ENCODE results near the gene IFNL2. TPM values are rescaled to one million over a fixed set of nuclear protein-coding genes. Genes with fewer than 3 reads are reported as not detected.
A peak's percentile ranks its signal among the peaks of the same experiment; 100 is the strongest.

IFNL2 gene
- total and polyA plus RNA-seq, 9 of the 15 experiments (the other 6 are each of a cell fraction or from before 2014, with no cell fraction given), result not detected

DNA sequence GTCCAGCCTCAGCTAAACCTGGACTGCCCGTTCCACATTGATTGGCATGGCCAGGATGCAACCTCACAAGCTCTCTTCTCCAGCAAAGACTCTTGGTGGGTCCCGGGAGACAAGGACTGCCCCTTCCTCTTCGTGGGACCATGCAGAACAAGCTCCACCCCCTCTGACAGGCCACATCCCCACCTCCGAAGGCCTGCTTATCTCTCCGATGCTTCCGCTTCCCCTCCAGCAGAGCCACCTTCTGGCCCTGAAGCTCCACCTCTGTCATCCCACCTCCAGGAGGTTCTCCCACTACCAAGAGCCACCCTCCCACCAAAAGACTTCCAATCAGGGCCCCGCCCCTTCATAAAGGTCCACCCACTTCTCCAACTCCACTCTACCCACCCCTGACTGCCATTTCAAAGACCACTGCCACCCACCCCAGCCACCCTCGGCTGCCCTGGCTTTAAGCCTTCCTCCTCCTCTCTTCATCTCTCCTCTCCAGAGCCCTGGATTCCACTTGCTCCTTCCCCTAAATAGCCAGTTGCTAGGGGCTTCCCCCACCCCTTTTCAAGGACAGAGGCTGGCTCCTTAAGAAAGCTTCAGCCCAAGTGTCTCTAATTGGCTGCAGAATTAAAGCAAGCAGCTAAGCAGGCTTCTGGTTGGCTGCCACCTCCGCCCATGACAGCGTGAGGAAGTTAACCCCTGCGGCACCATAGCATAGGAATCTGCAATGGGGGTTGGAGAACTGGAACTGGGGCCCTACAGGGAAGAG lies 42.5 kb downstream of the IFNL2 start (continued):
- no peak for TF ChIP-seq NR4A1 (CRISPR knock-in tag; IDR thresholded peaks at IDR 0.05)
- 0 out of 2 replicates have a peak, but pooled peaks have one; percentile 32 for TF ChIP-seq NR4A1 (tag; IDR thresholded peaks at IDR 0.05)
- TF ChIP-seq PBX2 (CRISPR knock-in tag; IDR thresholded peaks at IDR 0.05; ENCODE audit: low read depth), result no peak
- TF ChIP-seq PBX2 (tag; conservative IDR thresholded peaks at IDR 0.05; ENCODE audit: low read depth), result peak; percentile 77
- TF ChIP-seq NEUROD1 (IDR thresholded peaks at IDR 0.05; ENCODE audit: borderline replicate concordance, low read depth, low read length, partially characterized antibody), result peak; percentile 91
- TF ChIP-seq ZNF589 (CRISPR knock-in tag; IDR thresholded peaks at IDR 0.05; ENCODE audit: low read depth), result no peak
- TF ChIP-seq ETV5 (CRISPR knock-in tag; IDR thresholded peaks at IDR 0.05; ENCODE audit: low read depth), result peak; percentile 87
- peak; percentile 62 for TF ChIP-seq RBFOX2 (IDR thresholded peaks at IDR 0.05; ENCODE audit: low read depth, low read length)
- peak; percentile 87 for TF ChIP-seq RBM25 (IDR thresholded peaks at IDR 0.05; ENCODE audit: low read depth, low read length, severe bottlenecking)
- TF ChIP-seq POLR2B (IDR thresholded peaks at IDR 0.05; ENCODE audit: low read depth, partially characterized antibody), result peak; percentile 78
- TF ChIP-seq, protein P1, sequence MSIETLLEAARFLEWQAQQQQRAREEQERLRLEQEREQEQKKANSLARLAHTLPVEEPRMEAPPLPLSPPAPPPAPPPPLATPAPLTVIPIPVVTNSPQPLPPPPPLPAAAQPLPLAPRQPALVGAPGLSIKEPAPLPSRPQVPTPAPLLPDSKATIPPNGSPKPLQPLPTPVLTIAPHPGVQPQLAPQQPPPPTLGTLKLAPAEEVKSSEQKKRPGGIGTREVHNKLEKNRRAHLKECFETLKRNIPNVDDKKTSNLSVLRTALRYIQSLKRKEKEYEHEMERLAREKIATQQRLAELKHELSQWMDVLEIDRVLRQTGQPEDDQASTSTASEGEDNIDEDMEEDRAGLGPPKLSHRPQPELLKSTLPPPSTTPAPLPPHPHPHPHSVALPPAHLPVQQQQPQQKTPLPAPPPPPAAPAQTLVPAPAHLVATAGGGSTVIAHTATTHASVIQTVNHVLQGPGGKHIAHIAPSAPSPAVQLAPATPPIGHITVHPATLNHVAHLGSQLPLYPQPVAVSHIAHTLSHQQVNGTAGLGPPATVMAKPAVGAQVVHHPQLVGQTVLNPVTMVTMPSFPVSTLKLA (conservative IDR thresholded peaks at IDR 0.05), result peak in 1 of 2 experiments; percentile 55; a peak in 1 of 4 replicates
- TF ChIP-seq XRCC5 (IDR thresholded peaks at IDR 0.05; ENCODE audit: low read depth, low read length), result 0 out of 2 replicates have a peak, but pooled peaks have one; percentile 39
- TF ChIP-seq, protein P2, sequence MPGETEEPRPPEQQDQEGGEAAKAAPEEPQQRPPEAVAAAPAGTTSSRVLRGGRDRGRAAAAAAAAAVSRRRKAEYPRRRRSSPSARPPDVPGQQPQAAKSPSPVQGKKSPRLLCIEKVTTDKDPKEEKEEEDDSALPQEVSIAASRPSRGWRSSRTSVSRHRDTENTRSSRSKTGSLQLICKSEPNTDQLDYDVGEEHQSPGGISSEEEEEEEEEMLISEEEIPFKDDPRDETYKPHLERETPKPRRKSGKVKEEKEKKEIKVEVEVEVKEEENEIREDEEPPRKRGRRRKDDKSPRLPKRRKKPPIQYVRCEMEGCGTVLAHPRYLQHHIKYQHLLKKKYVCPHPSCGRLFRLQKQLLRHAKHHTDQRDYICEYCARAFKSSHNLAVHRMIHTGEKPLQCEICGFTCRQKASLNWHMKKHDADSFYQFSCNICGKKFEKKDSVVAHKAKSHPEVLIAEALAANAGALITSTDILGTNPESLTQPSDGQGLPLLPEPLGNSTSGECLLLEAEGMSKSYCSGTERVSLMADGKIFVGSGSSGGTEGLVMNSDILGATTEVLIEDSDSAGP (CRISPR knock-in tag; IDR thresholded peaks at IDR 0.05), result peak; percentile 95
- TF ChIP-seq, protein P3, sequence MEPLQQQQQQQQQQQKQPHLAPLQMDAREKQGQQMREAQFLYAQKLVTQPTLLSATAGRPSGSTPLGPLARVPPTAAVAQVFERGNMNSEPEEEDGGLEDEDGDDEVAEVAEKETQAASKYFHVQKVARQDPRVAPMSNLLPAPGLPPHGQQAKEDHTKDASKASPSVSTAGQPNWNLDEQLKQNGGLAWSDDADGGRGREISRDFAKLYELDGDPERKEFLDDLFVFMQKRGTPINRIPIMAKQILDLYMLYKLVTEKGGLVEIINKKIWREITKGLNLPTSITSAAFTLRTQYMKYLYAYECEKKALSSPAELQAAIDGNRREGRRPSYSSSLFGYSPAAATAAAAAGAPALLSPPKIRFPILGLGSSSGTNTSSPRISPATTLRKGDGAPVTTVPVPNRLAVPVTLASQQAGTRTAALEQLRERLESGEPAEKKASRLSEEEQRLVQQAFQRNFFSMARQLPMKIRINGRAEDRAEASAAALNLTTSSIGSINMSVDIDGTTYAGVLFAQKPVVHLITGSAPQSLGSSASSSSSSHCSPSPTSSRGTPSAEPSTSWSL (CRISPR knock-in tag; IDR thresholded peaks at IDR 0.05; ENCODE audit: borderline replicate concordance), result no peak
- TF ChIP-seq ETV1 (tag; conservative IDR thresholded peaks at IDR 0.05; ENCODE audit: low read depth), result peak; percentile 86
- TF ChIP-seq NR2F6 (CRISPR knock-in tag; IDR thresholded peaks at IDR 0.05), result no peak
- peak; percentile 83; the same call in 1 of the 2 replicates for TF ChIP-seq HLTF (IDR thresholded peaks at IDR 0.05)
- TF ChIP-seq ELF1 (tag; IDR thresholded peaks at IDR 0.05), result peak; percentile 70
- no peak for TF ChIP-seq POLR3G (IDR thresholded peaks at IDR 0.05; ENCODE audit: extremely low read depth, insufficient read length, insufficient replicate concordance)
- no peak for TF ChIP-seq EZH2 (IDR thresholded peaks at IDR 0.05; ENCODE audit: borderline replicate concordance, low read depth, low read length)

Measured in K562 (cell line).